ENCODE data around the gene PLEKHG4B. TPM values are rescaled to one million over a fixed set of nuclear protein-coding genes. Genes with fewer than 3 reads are reported as not detected.
"Not testable (repeated sequence)": the region's sequence is repeated elsewhere in the genome, so short reads cannot be mapped to it uniquely, and the experiment has no call there.

The PLEKHG4B gene
- polyA plus RNA-seq, 1 of the 3 experiments (the other 2 are of a cell fraction), result 0.18 TPM

- TF ChIP-seq SMC3 (IDR thresholded peaks at IDR 0.05; ENCODE audit: low read depth, low read length) (no peak), CHD2 (IDR thresholded peaks at IDR 0.05; ENCODE audit: low read length, partially characterized antibody) (no peak), POLR2AphosphoS5 (IDR thresholded peaks at IDR 0.05; ENCODE audit: low read depth, low read length) (no peak), EP300 (IDR thresholded peaks at IDR 0.05; ENCODE audit: borderline replicate concordance in 1 of 2, low read depth in 1 of 2, low read length in 1 of 2) (no peak), FOSL2 (IDR thresholded peaks at IDR 0.05; ENCODE audit: borderline replicate concordance, low read depth) (no peak), TCF12 (IDR thresholded peaks at IDR 0.05) (no peak), USF2 (IDR thresholded peaks at IDR 0.05; ENCODE audit: borderline replicate concordance, low read depth, low read length) (no peak), SIN3A (IDR thresholded peaks at IDR 0.05; ENCODE audit: borderline replicate concordance, low read depth, low read length) (no peak), ELF1 (IDR thresholded peaks at IDR 0.05) (no peak), TAF1 (IDR thresholded peaks at IDR 0.05; ENCODE audit: borderline replicate concordance, low read depth, low read length) (no peak), RAD21 (IDR thresholded peaks at IDR 0.05; ENCODE audit: low read length) (no peak), NFIC (IDR thresholded peaks at IDR 0.05; ENCODE audit: borderline replicate concordance) (no peak), JUND (IDR thresholded peaks at IDR 0.05) (no peak), EZH2phosphoT487 (IDR thresholded peaks at IDR 0.05; ENCODE audit: borderline replicate concordance, low read depth) (no peak), RFX5 (IDR thresholded peaks at IDR 0.05; ENCODE audit: low read length) (no peak), ZBTB33 (IDR thresholded peaks at IDR 0.05; ENCODE audit: borderline replicate concordance, low read depth) (no peak)
- TF ChIP-seq, protein P1, sequence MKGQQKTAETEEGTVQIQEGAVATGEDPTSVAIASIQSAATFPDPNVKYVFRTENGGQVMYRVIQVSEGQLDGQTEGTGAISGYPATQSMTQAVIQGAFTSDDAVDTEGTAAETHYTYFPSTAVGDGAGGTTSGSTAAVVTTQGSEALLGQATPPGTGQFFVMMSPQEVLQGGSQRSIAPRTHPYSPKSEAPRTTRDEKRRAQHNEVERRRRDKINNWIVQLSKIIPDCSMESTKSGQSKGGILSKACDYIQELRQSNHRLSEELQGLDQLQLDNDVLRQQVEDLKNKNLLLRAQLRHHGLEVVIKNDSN (IDR thresholded peaks at IDR 0.05; ENCODE audit: borderline replicate concordance, low read depth), result no peak
- TF ChIP-seq, protein P2, sequence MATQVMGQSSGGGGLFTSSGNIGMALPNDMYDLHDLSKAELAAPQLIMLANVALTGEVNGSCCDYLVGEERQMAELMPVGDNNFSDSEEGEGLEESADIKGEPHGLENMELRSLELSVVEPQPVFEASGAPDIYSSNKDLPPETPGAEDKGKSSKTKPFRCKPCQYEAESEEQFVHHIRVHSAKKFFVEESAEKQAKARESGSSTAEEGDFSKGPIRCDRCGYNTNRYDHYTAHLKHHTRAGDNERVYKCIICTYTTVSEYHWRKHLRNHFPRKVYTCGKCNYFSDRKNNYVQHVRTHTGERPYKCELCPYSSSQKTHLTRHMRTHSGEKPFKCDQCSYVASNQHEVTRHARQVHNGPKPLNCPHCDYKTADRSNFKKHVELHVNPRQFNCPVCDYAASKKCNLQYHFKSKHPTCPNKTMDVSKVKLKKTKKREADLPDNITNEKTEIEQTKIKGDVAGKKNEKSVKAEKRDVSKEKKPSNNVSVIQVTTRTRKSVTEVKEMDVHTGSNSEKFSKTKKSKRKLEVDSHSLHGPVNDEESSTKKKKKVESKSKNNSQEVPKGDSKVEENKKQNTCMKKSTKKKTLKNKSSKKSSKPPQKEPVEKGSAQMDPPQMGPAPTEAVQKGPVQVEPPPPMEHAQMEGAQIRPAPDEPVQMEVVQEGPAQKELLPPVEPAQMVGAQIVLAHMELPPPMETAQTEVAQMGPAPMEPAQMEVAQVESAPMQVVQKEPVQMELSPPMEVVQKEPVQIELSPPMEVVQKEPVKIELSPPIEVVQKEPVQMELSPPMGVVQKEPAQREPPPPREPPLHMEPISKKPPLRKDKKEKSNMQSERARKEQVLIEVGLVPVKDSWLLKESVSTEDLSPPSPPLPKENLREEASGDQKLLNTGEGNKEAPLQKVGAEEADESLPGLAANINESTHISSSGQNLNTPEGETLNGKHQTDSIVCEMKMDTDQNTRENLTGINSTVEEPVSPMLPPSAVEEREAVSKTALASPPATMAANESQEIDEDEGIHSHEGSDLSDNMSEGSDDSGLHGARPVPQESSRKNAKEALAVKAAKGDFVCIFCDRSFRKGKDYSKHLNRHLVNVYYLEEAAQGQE (IDR thresholded peaks at IDR 0.05; ENCODE audit: low read depth, low read length), result no peak
- H3K36me3 ChIP-seq (replicated peaks in 1 of 2; ENCODE audit: control insufficient read depth in 1 of 2, insufficient read depth in 2 of 2, low read length in 1 of 2), result no peaks in the 10 kb centered on the region
- no peaks in the 10 kb centered on the region for H4K20me1 ChIP-seq (ENCODE audit: insufficient read depth)
- POLR2A ChIA-PET, result no interaction called here
- H2AFZ ChIP-seq (ENCODE audit: low read depth), result no peak overlapping the region
- CTCF ChIA-PET, result no interaction called here
- H3K27me3 ChIP-seq (ENCODE audit: insufficient read depth), result no peaks in the 10 kb centered on the region
- no peaks in the 10 kb centered on the region for H3K9me3 ChIP-seq
- H3K4me3 ChIP-seq (ENCODE audit: low read depth in 2 of 2, low read length in 1 of 2), result no peak overlapping the region
- H3K27ac ChIP-seq (ENCODE audit: low read depth in 2 of 2, low read length in 1 of 2), result no peak overlapping the region
- no peak overlapping the region for H3K9ac ChIP-seq
- DNase-seq, result no peak
- no peak overlapping the region for H3K4me2 ChIP-seq
- 93% methylated on average over 10 of the region's 14 CpGs for WGBS (ENCODE audit: low lambda C conversion rate)
- peaks cover 3% of the 10 kb centered on the region for H3F3A ChIP-seq (replicated peaks; ENCODE audit: insufficient read depth)
- H3K79me2 ChIP-seq (ENCODE audit: insufficient read depth), result no peaks in the 10 kb centered on the region
- no peaks in the 10 kb centered on the region for H3K9me2 ChIP-seq
- peaks cover 0 to 15% of the 10 kb centered on the region in 2 experiments; a peak in 1 of 4 replicates for H3K4me1 ChIP-seq (ENCODE audit: control insufficient read depth in 1 of 2, insufficient read depth in 2 of 2, low read depth in 1 of 2, low read length in 1 of 2)
These were observed 72.3 kb downstream of the PLEKHG4B start for GRCh38 chr5:164244-164643.

DNA sequence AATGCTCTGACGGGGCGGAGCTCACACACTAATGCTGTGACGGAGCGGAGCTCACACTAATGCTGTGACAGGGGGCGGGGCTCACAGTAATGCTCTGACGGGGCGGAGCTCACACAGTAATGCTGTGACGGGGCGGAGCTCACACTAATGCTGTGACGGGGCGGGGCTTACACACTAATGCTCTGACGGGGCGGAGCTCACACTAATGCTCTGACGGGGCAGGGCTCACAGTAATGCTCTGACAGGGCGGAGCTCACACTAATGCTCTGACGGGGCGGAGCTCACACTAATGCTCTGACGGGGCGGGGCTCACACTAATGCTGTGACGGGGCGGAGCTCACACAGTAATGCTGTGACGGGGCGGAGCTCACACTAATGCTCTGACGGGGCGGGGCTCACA lies 72.8 kb downstream of the PLEKHG4B start:
- H3K4me3 ChIP-seq (ENCODE audit: low read depth in 2 of 2, low read length in 1 of 2); H3K27me3 ChIP-seq (ENCODE audit: insufficient read depth); H3K9me3 ChIP-seq; H3K79me2 ChIP-seq (ENCODE audit: insufficient read depth); H2AFZ ChIP-seq (ENCODE audit: low read depth); POLR2A ChIA-PET; H3K9me2 ChIP-seq; CTCF ChIA-PET; DNase-seq; H4K20me1 ChIP-seq (ENCODE audit: insufficient read depth); H3K4me2 ChIP-seq; H3K9ac ChIP-seq; H3K27ac ChIP-seq (ENCODE audit: low read depth in 2 of 2, low read length in 1 of 2); H3K36me3 ChIP-seq (replicated peaks in 1 of 2; ENCODE audit: control insufficient read depth in 1 of 2, insufficient read depth in 2 of 2, low read length in 1 of 2); H3F3A ChIP-seq (replicated peaks; ENCODE audit: insufficient read depth): not testable (repeated sequence)
- 91% methylated on average over 11 of the region's 25 CpGs for WGBS (ENCODE audit: low lambda C conversion rate)
- H3K4me1 ChIP-seq (ENCODE audit: control insufficient read depth in 1 of 2, insufficient read depth in 2 of 2, low read depth in 1 of 2, low read length in 1 of 2), result peaks cover 0 to 15% of the 10 kb centered on the region in 2 experiments; a peak in 1 of 4 replicates

Data from SK-N-SH (cell line).